NCI-H146 treated with DMSO at 0.1 percent for 48 hours (cell line): Measurements from ENCODE around the gene PNPO.
A peak's percentile ranks its signal among the peaks of the same experiment; 100 is the strongest.
"Not testable (repeated sequence)": the region's sequence is repeated elsewhere in the genome, so short reads cannot be mapped to it uniquely, and the experiment has no call there.

Experiments
- DNase-seq: peaks from one replicate; lab custom pipeline; 2025; ENCODE audit not compliant: unreplicated experiment; lab: John Stamatoyannopoulos, UW

The PNPO gene

GRCh38 chr17:47917581-47917980, 23.8 kb upstream of the PNPO start:
- no peak for DNase-seq

- no peak for DNase-seq
Measured at GRCh38 chr17:47918006-47918405, 23.4 kb upstream of the PNPO start.

GRCh38 chr17:47918991-47919390, 22.4 kb upstream of the PNPO start:
- DNase-seq, result no peak

GRCh38 chr17:47919889-47920288, 21.5 kb upstream of the PNPO start:
- DNase-seq, result not testable (repeated sequence)

GRCh38 chr17:47924785-47925677, 16.3 kb upstream of the PNPO start:
- no peak for DNase-seq

- DNase-seq, result no peak
Measured at GRCh38 chr17:47925678-47925988, 15.7 kb upstream of the PNPO start.

GRCh38 chr17:47927821-47928400, 13.5 kb upstream of the PNPO start:
- DNase-seq, result no peak

GRCh38 chr17:47928415-47928814, 13.0 kb upstream of the PNPO start:
- DNase-seq, result no peak

GRCh38 chr17:47929218-47930000, 12.0 kb upstream of the PNPO start:
- no peak for DNase-seq

- DNase-seq, result no peak
Measured at GRCh38 chr17:47931848-47932247, 9.5 kb upstream of the PNPO start.

- no peak for DNase-seq
Measured at GRCh38 chr17:47934856-47935255, 6.5 kb upstream of the PNPO start.

- not testable (repeated sequence) for DNase-seq
Measured at GRCh38 chr17:47935468-47935867, 5.9 kb upstream of the PNPO start.

GRCh38 chr17:47935961-47936360, 5.4 kb upstream of the PNPO start:
- DNase-seq, result no peak

GRCh38 chr17:47937941-47938340, 3.4 kb upstream of the PNPO start:
- no peak for DNase-seq

GRCh38 chr17:47942096-47942510, 732 bp downstream of the PNPO start:
- no peak for DNase-seq

GRCh38 chr17:47942568-47942967, 1.2 kb downstream of the PNPO start:
- no peak for DNase-seq

GRCh38 chr17:47945080-47945479, 3.7 kb downstream of the PNPO start:
- no peak for DNase-seq

GRCh38 chr17:47945529-47946508, 4.4 kb downstream of the PNPO start:
- no peak for DNase-seq

- no peak for DNase-seq
Measured at GRCh38 chr17:47946516-47946915, 5.1 kb downstream of the PNPO start.

GRCh38 chr17:47946929-47947397, 5.6 kb downstream of the PNPO start:
- DNase-seq, result peak; percentile 88
